GM12801 (cell line): ENCODE results near the gene SLC5A10.

Experiments
- CTCF ChIP-seq: IDR thresholded peaks from one replicate; pipeline ENCODE4 v1.5.1; 2011; ENCODE audit warnings: control low read depth; ENCODE audit not compliant: insufficient read length; ENCODE audit errors: extremely low read depth

SLC5A10 gene

GRCh38 chr17:18988546-18989173 lies 36.7 kb downstream of the SLC5A10 start:
- no peak for TF ChIP-seq CTCF

- TF ChIP-seq CTCF: no peak
Measured at GRCh38 chr17:18990331-18990730, 38.4 kb downstream of the SLC5A10 start.

- TF ChIP-seq CTCF: no peak
Measured at GRCh38 chr17:18991531-18992315, 39.8 kb downstream of the SLC5A10 start.

- no peak for TF ChIP-seq CTCF
Measured at GRCh38 chr17:18992454-18993130, 40.6 kb downstream of the SLC5A10 start.

GRCh38 chr17:18993905-18994526 lies 42.1 kb downstream of the SLC5A10 start:
- TF ChIP-seq CTCF: no peak

- TF ChIP-seq CTCF: no peak
Measured at GRCh38 chr17:18994631-18995030, 42.7 kb downstream of the SLC5A10 start.

- TF ChIP-seq CTCF: no peak
Measured at GRCh38 chr17:18995220-18995619, 43.3 kb downstream of the SLC5A10 start.
